OCI-LY1 (cell line): ENCODE results near the gene NGF.

Experiments
- EZH2 ChIP-seq: fragments of 200-600 bp; sonication (generic), shearing (Covaris generic); IDR thresholded peaks from 2 replicates; pipeline ENCODE4 v1.8.0; 2017; ENCODE audit warnings: borderline replicate concordance, mixed run types, mild to moderate bottlenecking, antibody characterized with exemption, low read length, moderate library complexity, mixed read lengths
- TF ChIP-seq, protein P1 (sequence below): fragments of 200-600 bp; sonication (generic), shearing (Covaris generic); IDR thresholded peaks from 2 replicates; pipeline ENCODE4 v1.5.1; 2017; ENCODE audit warnings: mild to moderate bottlenecking, antibody characterized with exemption, low read length, moderate library complexity, mixed read lengths

DNA sequence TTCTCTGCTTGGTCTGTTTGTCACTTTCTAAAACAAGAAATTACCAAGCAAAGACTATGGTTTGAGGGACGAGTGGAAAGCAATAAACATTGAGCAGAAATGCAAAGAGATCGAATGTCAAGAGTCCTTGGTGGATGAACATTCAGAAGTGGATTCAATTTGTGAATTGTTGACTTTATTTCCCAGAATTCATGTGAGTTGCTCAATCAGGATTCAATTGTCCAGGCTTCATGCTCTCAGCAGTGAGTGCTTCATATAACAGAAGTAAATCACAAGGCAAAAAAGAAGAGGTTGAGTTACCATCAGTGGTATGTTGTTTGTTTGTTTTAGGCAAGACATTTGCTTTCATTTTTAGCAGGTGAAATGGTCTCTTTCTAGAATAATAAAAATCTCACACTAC lies 31.9 kb downstream of the NGF start:
- TF ChIP-seq, protein P1, sequence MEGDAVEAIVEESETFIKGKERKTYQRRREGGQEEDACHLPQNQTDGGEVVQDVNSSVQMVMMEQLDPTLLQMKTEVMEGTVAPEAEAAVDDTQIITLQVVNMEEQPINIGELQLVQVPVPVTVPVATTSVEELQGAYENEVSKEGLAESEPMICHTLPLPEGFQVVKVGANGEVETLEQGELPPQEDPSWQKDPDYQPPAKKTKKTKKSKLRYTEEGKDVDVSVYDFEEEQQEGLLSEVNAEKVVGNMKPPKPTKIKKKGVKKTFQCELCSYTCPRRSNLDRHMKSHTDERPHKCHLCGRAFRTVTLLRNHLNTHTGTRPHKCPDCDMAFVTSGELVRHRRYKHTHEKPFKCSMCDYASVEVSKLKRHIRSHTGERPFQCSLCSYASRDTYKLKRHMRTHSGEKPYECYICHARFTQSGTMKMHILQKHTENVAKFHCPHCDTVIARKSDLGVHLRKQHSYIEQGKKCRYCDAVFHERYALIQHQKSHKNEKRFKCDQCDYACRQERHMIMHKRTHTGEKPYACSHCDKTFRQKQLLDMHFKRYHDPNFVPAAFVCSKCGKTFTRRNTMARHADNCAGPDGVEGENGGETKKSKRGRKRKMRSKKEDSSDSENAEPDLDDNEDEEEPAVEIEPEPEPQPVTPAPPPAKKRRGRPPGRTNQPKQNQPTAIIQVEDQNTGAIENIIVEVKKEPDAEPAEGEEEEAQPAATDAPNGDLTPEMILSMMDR, result no peak
- TF ChIP-seq EZH2, result no peak
